ENCODE results near the gene MAP3K6. TPM values are rescaled to one million over a fixed set of nuclear protein-coding genes. Genes with fewer than 3 reads are reported as not detected.

MAP3K6 gene
- polyA plus RNA-seq, 3 donors, result 6.8 to 9.3 (median 7.6) TPM

DNA sequence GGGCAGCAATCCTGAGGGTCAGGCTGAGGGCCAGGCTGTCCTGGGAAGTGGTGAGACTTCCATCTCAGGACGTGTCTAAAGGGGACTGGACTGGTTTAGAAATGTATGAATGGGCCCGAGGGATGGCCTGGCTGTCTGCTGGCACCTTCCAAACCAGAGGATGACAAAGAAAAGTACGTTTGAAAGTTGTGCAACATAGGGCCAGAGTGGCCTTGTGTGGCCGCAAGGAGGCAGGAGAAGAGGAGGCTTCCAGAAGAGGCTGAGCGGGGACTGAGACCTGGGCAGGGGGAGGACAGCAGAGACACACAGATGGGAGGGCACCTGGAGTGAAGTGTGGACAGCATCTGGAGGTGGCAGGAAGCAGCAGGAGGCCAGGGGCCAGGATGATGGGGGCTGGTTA lies 27.5 kb downstream of the MAP3K6 start:
- no peak for DNase-seq (ENCODE audit: low read depth in 3 of 3, low spot score in 2 of 3)

DNA sequence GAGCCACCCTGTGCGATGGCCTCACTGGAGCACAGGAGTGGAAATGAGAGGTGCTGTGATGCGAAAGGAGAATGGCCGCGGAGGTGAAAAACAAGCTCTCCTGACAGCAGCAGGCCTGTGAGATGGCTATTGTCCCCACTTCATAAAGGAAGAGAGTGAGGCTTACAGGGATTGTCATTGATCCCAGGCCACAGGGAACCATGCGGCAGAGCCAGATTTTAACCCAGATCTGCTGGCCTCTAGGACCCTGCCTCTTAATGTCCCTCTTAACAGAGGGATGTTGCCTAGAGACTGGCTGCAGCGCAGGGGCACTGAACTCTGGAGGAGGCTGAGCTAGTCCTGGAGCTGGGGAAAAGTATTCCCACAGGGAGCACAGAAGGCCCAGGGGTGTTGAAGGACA lies 28.0 kb downstream of the MAP3K6 start:
- DNase-seq (ENCODE audit: low read depth in 3 of 3, low spot score in 2 of 3), result no peak

DNA sequence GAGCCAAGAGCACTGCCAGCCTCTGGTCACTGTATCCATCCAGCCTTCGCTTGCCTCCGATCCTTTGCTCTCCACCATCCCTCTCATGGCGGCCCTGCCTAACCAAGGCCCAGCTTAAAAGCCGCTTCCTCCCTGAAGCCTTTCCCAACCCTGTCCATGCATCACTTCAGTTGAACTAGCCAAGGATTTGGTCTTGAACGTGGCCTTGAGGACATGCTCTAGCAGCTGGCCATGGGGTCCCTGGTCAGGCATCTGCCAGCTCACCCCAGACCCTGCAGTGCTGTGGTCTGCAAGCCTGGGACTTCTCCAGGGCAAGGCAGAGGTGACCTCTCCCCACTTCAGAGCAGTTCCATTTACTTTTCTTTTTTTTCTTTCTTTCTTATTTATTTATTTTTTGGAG lies 30.0 kb downstream of the MAP3K6 start:
- DNase-seq (ENCODE audit: low read depth in 3 of 3, low spot score in 2 of 3), result no peak

DNA sequence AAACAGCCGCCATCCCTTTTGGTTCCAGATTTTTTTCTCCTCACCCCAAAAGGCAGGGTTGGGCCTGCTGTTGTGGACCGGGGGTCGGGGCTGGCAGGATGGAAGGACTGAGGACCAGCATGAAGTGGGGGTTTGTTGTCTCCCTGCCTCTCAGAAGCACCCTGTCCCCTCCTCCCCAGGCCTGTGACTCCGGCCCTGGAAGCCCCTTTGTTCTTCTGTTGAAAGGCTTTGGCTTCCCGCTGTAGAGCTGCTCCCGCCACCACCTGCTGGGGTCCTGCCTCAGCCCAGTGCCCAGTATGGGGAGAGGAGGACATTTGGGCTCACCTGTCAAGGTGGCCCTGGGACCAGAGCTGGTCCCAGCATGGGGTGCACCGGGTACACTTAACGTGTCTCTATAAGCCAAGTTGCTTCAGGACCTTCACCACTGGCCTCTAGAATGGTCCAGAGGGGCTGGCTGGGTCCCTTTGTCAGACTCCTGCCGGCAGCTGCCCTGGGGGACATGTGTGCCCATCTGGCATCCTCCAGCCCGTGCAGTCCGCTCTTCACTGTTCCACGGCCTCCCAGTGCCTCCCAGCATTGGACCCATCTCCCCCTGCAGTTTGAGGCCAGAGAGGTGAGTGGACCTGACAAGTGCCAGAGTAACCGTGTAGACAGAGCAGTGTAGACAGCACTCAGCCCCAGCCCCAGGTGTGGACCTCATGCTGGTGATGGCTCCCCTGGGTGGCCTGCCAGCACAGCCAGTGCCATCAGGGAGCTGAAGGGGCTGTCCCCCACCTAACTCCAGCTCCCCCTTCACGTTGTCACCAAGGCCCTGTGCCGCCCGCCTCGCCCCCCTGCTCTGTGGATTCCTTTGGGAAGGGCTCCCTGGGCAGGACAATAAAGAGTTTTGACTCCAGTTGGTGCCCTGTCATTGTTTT lies 31.0 kb downstream of the MAP3K6 start:
- DNase-seq (ENCODE audit: low read depth in 3 of 3, low spot score in 2 of 3), result no peak

DNA sequence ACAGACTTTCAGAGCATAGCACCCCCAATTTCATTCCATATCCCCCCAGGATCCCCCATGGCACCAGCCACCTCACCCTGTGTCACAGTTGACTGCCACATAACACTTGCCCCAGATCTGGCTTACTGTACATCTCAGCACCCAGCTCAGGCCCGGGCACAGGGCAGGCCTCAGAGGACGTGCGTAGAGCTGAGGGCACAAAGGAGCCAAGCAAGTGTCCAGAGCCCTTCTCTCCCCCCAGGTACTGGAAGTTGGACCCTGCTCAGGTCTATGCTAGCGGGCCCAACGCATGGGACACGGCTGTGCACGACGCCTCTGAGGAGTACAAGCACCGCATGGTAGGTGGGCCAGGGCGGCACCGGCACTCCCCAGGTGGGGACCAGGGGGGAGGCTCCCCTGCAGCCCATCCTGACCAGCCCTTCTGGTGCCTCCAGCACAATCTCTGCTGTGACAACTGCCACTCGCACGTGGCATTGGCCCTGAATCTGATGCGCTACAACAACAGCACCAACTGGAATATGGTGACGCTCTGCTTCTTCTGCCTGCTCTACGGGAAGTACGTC lies 33.0 kb downstream of the MAP3K6 start:
- DNase-seq (ENCODE audit: low read depth in 3 of 3, low spot score in 2 of 3), result no peak

DNA sequence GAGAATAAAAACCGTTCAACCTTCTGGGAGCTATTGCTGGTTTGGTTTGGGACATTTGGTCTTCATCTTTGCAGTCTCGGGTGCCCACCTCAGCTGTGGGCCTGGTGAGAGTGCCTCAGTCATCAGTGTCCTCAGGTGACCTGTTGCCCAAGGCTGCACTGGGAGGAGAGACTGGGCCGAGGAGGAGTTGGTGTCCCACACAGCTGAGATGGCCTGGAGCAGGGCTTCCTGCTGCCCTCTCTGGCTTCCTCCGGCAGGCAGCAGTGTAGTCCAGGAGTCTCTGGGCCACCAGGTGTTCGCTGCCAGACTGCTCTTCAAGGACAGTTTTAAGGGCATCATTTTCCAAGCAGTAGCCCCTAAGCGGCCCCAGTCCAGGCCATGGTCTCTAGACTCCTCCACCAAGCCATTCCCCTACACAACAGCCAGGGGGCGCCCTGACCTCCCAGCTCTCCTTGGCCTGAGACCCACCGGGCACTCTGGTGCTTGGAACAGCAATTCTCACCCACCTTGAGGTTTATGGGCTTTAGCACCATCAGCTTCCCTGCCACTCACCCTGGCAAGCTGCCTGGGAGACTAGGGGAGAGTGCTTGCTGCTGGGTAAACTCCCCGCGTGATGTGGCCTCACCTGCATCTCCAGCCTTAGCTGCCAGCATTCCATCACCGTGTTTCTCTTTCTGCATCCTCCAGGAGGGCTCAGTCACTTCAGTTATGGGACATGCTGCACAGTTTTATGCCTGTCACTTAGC lies 34.1 kb downstream of the MAP3K6 start:
- DNase-seq (ENCODE audit: low read depth in 3 of 3, low spot score in 2 of 3), result no peak

DNA sequence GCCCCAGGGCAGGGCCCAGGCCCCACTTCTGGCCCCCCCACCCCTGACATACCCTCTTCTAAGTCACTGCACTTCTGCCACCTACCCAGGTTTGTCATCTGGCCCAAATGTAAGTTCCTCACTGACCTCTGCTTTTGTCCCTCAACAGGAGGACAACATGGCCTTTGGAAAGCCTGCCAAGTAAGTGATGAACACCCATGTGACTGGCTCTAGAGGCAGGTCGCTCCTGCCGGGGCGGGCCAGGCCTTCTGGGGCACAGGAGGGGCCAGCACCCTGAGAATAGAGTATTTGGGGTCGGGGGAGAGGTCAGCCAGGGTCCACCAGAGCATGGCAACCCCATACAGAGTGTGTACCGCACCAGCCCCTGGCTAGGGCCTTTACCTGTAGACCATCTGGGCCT lies 34.8 kb downstream of the MAP3K6 start:
- DNase-seq (ENCODE audit: low read depth in 3 of 3, low spot score in 2 of 3), result no peak

DNA sequence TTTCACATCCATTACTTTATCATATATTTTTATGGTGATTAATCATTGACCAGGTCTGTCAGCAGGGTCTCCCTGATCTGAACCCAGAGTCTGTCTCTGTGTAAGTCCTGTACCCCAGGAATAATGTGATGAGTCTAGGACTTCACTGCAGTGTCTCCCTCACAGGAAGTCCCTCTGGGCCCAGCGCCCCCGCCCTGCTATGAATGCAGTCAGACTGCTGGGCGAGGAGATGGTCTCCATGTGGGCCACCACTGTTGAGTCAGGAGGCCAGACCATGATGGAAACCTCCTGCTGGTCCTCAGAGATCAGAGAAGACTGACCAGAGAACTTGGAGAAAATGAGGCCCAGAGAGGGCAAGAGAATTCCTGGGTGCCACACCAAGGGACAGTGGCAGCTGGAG lies 35.3 kb downstream of the MAP3K6 start:
- DNase-seq (ENCODE audit: low read depth in 3 of 3, low spot score in 2 of 3), result no peak

DNA sequence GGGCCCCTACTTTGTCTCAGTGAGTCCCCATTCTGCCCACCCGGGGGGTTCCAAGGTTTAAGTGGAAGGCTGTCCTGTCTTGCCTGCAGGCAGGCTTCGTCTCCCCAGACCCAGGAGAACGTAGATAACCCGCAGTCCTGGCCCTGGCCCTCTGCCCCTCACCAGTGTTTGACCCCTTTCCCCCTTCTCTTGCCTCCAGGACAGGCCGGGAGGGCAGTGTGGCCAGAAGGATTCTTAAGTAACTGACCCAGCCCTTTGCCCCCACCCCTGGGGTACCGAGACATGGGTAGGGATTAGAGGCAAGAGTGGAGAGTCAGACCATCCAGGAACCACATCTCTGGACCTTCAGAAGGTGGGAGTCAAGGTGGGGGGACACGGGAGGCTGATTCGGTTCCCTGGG lies 36.0 kb downstream of the MAP3K6 start:
- DNase-seq (ENCODE audit: low read depth in 3 of 3, low spot score in 2 of 3), result no peak

DNA sequence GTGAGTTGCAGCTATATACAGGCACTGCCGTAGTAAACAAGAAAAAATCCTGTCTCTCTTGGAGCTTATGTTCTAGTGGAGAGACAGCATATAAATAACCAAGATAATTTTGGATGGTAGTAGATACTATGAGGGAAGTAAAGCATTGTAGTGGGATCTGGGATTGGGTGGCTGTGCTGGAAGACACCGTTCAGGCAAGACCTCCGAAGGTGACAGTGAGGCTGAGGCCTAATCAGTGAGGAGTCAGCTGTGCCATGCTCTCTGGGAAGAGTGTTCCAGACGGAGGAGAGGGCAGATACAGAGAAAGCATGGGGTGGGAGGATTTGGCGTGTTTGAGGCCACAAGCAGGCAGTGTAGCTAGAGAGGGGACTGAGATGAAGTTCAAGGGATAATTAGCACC lies 38.8 kb downstream of the MAP3K6 start:
- no peak for DNase-seq (ENCODE audit: low read depth in 3 of 3, low spot score in 2 of 3)

DNA sequence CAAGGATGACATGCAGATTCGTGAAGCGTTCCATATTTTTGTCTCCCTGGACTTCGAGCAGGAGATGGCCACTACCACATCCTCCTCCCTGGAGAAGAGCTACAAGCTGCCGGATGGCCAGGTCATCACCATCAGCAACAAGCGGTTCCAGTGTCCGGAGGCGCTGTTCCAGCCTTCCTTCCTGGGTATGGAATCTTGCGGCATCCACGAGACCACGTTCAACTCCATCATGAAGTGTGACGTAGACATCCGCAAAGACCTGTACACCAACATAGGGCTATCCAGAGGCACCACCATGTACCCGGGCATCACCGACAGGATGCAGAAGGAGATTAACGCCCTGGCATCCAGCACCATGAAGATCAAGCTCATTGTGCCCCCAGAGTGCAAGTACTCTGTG lies 41.5 kb downstream of the MAP3K6 start:
- DNase-seq (ENCODE audit: low read depth in 3 of 3, low spot score in 2 of 3), result no peak

DNA sequence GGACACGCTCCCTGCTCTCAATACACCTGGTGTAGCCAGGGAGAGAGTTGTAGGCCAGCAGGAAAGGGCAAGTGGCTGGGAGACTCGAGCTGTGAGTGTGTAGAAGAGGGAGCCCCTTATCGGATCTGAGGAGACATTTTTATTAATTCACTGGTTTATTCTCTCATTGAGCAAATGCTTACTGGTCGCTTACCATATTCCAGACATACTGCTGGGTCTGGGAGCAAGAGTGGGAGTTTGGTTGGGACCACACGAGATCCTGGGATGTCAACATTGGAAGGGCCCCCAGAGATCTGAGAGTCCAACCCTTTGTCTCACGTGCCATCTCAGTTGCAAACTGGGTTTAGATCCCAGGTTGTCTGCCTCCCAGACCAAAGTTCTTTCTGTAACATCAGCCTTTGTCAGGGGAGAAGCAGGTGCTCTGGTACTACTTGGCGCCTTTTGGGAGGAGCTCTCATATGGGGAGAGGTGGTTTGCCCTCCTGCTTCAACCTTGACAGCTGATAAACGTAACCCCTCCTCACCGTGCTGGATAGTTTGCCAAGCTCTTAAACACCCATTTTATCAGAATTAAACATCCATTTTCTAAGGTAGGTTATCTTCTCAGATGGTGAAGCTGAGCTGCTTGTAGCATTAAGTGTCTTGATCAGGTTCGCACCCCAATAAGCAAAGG lies 44.1 kb downstream of the MAP3K6 start:
- DNase-seq (ENCODE audit: low read depth in 3 of 3, low spot score in 2 of 3), result no peak

DNA sequence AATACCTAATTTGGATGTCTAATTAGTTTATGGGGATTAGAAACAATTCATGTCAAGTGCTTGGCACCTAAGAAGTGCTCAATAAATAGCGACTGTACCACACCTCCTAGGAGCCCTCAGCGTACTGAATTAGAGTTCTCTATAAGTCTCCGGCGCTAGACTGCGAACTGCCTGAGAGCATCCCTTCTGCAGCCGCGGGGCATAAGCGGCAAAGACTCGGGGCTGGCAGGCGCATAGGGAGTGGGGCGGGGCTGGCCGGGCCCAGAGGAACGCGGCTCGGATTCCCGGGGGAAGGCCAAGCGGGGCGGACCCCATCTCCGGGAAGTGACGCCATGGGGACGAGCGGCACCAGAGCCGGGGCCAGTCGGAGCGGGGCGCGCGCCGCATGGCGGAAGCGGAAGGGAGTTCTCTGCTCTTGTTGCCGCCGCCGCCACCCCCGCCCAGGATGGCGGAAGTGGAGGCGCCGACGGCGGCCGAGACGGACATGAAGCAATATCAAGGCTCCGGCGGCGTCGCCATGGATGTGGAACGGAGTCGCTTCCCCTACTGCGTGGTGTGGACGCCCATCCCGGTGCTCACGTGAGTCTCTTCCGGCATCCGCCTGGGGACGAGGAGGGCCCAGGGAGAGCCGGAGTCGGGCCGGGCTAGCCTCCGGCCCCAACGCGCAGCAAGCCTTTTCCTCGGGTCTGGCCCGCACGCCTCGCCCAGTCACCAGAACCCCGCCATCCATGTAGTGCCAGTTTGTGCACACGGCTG lies 44.8 kb downstream of the MAP3K6 start, which contains the start of gene TMEM222:
TMEM222 (plus strand) TSS at position 351 of the 756 bp plus-strand sequence; CDS start at position 386, 35 bp downstream.
- DNase-seq (ENCODE audit: low read depth in 3 of 3, low spot score in 2 of 3), result peak; percentile 75 to 94 (median 88)

DNA sequence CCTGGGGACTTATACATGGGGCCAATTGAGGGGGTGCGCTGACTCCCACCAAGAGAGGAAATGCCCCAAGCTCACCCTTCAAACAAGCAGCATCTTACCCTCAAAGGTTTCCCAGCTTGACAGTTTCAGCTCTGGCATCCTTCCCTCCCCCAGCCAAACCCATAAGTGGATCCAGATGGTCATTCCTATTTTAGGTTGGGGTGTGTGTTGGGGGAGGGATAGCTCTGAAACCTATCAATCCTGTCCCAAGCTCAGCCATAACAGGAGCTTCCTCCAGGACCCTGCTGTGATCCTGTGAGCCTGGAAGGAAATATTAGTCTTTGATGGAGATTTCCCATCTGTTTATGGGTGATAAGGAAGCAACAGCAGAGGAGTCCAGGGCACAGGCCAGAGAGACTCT lies 48.2 kb downstream of the MAP3K6 start:
- DNase-seq (ENCODE audit: low read depth in 3 of 3, low spot score in 2 of 3), result no peak

DNA sequence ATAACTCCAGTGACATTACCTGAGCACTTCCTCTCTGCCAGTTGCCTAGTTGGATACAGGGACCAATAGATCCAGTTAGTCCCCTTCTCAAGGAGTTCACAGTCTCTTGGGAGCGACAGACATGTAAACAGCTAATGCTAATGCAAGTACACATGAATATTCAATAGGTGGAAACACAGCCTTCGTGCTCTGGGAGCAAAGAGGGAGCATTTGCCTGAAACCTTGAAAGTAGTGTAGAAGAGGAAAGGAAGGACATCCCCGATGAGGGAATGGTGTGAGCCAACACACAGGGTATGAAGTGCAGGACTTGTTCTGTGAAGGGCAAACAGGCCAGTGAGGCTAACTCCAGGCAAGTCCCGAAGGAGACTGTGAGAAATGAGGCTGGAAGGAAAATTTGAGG lies 48.6 kb downstream of the MAP3K6 start:
- no peak for DNase-seq (ENCODE audit: low read depth in 3 of 3, low spot score in 2 of 3)

DNA sequence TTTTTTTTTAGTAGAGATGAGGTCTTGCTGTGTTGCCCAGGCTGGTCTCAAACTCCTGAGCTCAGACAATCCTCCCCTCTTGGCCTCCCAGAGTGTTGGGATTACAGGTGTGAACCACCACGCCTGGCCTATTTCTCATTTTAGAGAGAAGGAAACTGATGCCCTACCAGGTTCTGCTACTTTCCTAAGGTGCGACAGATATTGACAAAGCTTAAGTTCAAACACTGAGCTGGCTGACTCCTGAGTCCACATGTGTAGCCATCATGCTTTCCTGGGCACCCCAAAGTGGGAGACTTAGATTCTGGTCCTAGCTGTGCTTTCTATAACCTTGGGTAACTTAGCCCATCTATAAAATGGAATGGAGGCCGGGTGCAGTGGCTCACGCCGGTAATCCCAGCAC lies 49.9 kb downstream of the MAP3K6 start:
- DNase-seq (ENCODE audit: low read depth in 3 of 3, low spot score in 2 of 3), result no peak

DNA sequence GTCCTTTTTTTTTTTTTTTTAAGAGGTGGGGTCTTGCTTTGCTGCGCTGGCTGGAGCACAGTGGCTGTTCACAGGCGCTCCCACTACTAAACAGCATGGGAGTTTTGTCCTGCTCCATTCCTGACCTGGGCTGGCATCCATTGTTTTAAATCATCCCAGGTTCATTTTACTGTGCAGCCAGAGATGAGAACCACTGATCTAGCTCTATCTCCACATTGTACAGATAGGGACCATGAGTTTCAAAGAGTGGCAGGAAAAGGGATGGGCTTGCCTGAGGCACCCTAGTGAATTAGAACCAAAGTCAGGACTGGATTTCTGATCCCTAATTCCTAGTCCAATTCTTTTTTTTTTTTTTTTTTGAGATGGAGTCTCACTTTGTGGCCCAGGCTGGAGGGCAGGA lies 52.0 kb downstream of the MAP3K6 start:
- DNase-seq (ENCODE audit: low read depth in 3 of 3, low spot score in 2 of 3), result no peak

DNA sequence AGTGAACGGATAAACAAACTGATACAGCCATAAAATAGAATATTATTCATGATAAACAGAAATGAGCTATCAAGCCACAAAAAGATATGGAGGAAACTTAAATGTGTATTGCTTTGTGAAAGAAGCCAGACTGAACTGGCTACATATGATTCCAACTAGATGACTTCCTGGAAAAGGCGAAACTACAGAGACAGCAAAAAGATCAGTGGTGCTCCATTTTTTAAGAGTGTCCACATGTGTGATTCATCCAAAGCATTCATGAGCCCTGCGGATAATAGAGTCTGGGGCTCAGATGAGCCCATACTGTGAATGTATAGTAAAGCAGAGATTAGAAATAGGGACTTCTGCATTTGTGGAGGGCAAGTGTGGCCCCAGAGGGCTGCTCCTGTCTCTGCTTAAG lies 52.6 kb downstream of the MAP3K6 start:
- no peak for DNase-seq (ENCODE audit: low read depth in 3 of 3, low spot score in 2 of 3)

DNA sequence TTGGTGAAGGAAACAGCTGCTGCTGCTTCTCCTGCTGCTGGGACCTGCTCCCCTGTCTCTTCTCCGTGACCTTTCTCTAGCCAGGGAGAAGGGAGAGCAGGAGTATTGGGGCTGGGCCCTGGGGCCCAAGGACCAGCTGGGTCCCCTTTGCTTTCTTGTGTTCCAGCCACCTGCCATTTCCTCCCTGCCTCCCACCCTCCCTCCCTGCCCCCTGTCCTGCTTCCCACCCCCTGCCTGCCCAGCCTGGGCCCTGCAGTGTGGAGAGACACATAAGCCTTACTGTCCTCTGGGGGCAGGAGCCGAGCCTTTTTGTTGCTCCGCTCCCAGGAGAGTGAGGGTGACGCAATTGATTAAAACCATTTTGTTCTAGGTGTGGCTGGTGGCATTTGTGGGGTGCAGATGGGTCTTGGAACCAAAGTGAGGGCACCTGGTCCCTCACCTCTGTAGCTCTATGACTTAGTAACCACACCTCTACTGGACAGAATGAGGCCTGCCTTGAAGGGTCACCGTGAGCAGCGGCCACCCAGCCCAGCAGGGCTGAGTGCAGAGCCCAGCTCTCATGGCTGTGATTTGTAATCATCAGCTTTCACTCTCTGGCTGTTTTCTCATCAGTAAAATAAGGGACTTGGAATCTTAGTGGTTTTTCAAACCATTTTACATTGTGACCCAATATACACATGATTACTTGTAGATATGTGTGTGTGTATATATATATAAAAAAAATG lies 58.7 kb downstream of the MAP3K6 start:
- DNase-seq (ENCODE audit: low read depth in 3 of 3, low spot score in 2 of 3), result no peak

Measured in right renal cortex interstitium (tissue), 3 donors.